WERI-Rb-1 (cell line): Measurements from ENCODE around the gene CNFN.

Experiments
- DNase-seq: peaks from one replicate; pipeline ENCODE4 v3.0.0-alpha.2; 2020
- H3K27ac ChIP-seq: fragments of 250-450 bp; sonication (Bioruptor Pico); 2 replicates; pipeline ENCODE4 v1.5.1; 2020; ENCODE audit warnings: mild to moderate bottlenecking, moderate library complexity
- H3K27me3 ChIP-seq: fragments of 250-450 bp; sonication (Bioruptor Pico); 2 replicates; pipeline ENCODE4 v1.5.1; 2021; ENCODE audit warnings: mild to moderate bottlenecking, low read depth, moderate library complexity; ENCODE audit not compliant: insufficient read depth, severe bottlenecking
- H3K36me3 ChIP-seq: fragments of 250-450 bp; sonication (Bioruptor Pico); 2 replicates; pipeline ENCODE4 v1.5.1; 2020; ENCODE audit warnings: mild to moderate bottlenecking, moderate library complexity
- H3K4me3 ChIP-seq: 2 replicates; pipeline ENCODE4 v1.5.1; 2011; ENCODE audit warnings: low read depth, mild to moderate bottlenecking, control low read depth, low read length
- H3K9me3 ChIP-seq: fragments of 250-450 bp; sonication (Bioruptor Pico); 2 replicates; pipeline ENCODE4 v1.5.1; 2021; ENCODE audit warnings: mild to moderate bottlenecking, moderate library complexity; ENCODE audit not compliant: severe bottlenecking
- CTCF ChIP-seq: IDR thresholded peaks from 2 replicates; pipeline ENCODE4 v1.5.1; 2011; ENCODE audit warnings: low read depth, mild to moderate bottlenecking, control low read depth, inconsistent platforms, low read length

Gene CNFN

GRCh38 chr19:42422901-42423461, 32.9 kb upstream of the CNFN start:
- TF ChIP-seq CTCF, result no peak
- no peak for DNase-seq
- Histone ChIP-seq H3K27me3 (no peaks in the 10 kb centered on the region), H3K9me3 (peaks cover 2% of the 10 kb centered on the region), H3K4me3 (no peak overlapping the region), H3K27ac (no peak overlapping the region), H3K36me3 (no peaks in the 10 kb centered on the region)

- peaks cover 2% of the 10 kb centered on the region for H3K9me3 ChIP-seq
- no peak for DNase-seq
- H3K36me3 ChIP-seq, result no peaks in the 10 kb centered on the region
- H3K27me3 ChIP-seq, result no peaks in the 10 kb centered on the region
- no peak overlapping the region for H3K4me3 ChIP-seq
- no peak for TF ChIP-seq CTCF
- no peak overlapping the region for H3K27ac ChIP-seq
These were observed 32.2 kb upstream of the CNFN start for GRCh38 chr19:42422092-42422900.

GRCh38 chr19:42421591-42422031, 31.5 kb upstream of the CNFN start:
- Histone ChIP-seq H3K9me3 (peaks cover 2% of the 10 kb centered on the region), H3K27me3 (no peaks in the 10 kb centered on the region), H3K27ac (no peak overlapping the region), H3K4me3 (no peak overlapping the region), H3K36me3 (no peaks in the 10 kb centered on the region)
- DNase-seq, result no peak
- no peak for TF ChIP-seq CTCF

- DNase-seq, result no peak
- no peak overlapping the region for H3K27ac ChIP-seq
- H3K4me3 ChIP-seq, result no peak overlapping the region
- H3K36me3 ChIP-seq, result no peaks in the 10 kb centered on the region
- H3K27me3 ChIP-seq, result no peaks in the 10 kb centered on the region
- H3K9me3 ChIP-seq, result peaks cover 2% of the 10 kb centered on the region
- TF ChIP-seq CTCF, result no peak
These were observed 31.0 kb upstream of the CNFN start for GRCh38 chr19:42421101-42421500.

- H3K9me3 ChIP-seq, result peaks cover 2% of the 10 kb centered on the region
- H3K27me3 ChIP-seq, result no peaks in the 10 kb centered on the region
- TF ChIP-seq CTCF, result peak; percentile 80
- no peak overlapping the region for H3K27ac ChIP-seq
- peak; percentile 62 for DNase-seq
- no peaks in the 10 kb centered on the region for H3K36me3 ChIP-seq
- H3K4me3 ChIP-seq, result no peak overlapping the region
These were observed 30.0 kb upstream of the CNFN start for GRCh38 chr19:42420055-42420544.
